Stimulated activated CD8-positive, alpha-beta memory T cell treated with anti-CD3 and anti-CD28 coated beads, Interleukin-15, amount 100 ng/mL, for 48 hours (primary cell): ENCODE results near the gene DPM1.

Experiments
- DNase-seq, 2 donors: peaks; one replicate each; pipeline ENCODE4 v3.0.0-alpha.2; 2020; ENCODE audit warnings: low read depth in 2 of 2

Gene DPM1

GRCh38 chr20:50957798-50958614, at the start of gene DPM1:
DPM1 (minus strand) TSS chr20:50958532; CDS start chr20:50958523, 9 bp downstream.
- DNase-seq, result peak; percentile 71 to 76

- no peak for DNase-seq
These were observed 46.9 kb upstream of the DPM1 start for GRCh38 chr20:51005214-51005613.

GRCh38 chr20:51004781-51005180, 46.4 kb upstream of the DPM1 start:
- DNase-seq, result no peak

- no peak for DNase-seq
These were observed 46.0 kb upstream of the DPM1 start for GRCh38 chr20:51004305-51004727.

GRCh38 chr20:51003753-51004152, 45.4 kb upstream of the DPM1 start:
- no peak for DNase-seq

- DNase-seq, result no peak
These were observed 44.3 kb upstream of the DPM1 start for GRCh38 chr20:51002633-51003032.

- no peak for DNase-seq
These were observed 43.3 kb upstream of the DPM1 start for GRCh38 chr20:51001430-51002265.

GRCh38 chr20:50999355-50999754, 41.0 kb upstream of the DPM1 start:
- DNase-seq, result no peak

GRCh38 chr20:50996901-50997865, 38.9 kb upstream of the DPM1 start:
- no peak for DNase-seq

GRCh38 chr20:50995506-50995905, 37.2 kb upstream of the DPM1 start:
- DNase-seq, result no peak

- DNase-seq, result no peak
These were observed 35.5 kb upstream of the DPM1 start for GRCh38 chr20:50993876-50994275.

- DNase-seq, result peak; percentile 34 to 42
These were observed 34.6 kb upstream of the DPM1 start for GRCh38 chr20:50992733-50993457.

- DNase-seq, result no peak
These were observed 34.0 kb upstream of the DPM1 start for GRCh38 chr20:50992336-50992732.

GRCh38 chr20:50991076-50991475, 32.7 kb upstream of the DPM1 start:
- no peak for DNase-seq

GRCh38 chr20:50987493-50988210, 29.3 kb upstream of the DPM1 start:
- DNase-seq, result peak in 1 of 2 donors; percentile 32

- no peak for DNase-seq
These were observed 25.0 kb upstream of the DPM1 start for GRCh38 chr20:50983321-50983720.

- DNase-seq, result no peak
These were observed 24.0 kb upstream of the DPM1 start for GRCh38 chr20:50982363-50982762.

- DNase-seq, result no peak
These were observed 23.3 kb upstream of the DPM1 start for GRCh38 chr20:50981714-50982048.

- peak in 1 of 2 donors; percentile 49 for DNase-seq
These were observed 22.8 kb upstream of the DPM1 start for GRCh38 chr20:50980851-50981713.
